GM03348 (cell line): ENCODE measurements around the gene EHHADH.

Source experiments
- DNase-seq: peaks from one replicate; pipeline ENCODE4 v3.0.0; 2012; ENCODE audit warnings: low spot score

The EHHADH gene

DNA sequence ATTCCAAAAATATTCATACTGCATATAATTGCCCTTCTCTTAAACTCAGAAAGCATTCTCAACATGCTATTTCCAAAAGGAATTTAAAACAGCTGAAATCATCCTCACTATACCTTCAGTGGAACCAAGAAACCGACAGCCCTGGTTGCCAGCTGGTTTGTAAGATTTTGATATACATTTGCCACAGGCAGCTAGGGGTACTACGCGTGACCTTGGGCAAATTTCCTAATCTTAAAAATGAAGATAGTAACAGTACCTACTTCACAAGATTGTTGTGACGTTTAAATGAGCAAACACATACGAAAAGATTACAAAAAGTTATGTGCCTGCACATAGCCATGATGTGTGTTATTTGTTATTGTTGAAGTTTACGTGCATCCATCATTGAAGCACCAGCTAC, 108.3 kb downstream of the EHHADH start:
- no peak for DNase-seq

DNA sequence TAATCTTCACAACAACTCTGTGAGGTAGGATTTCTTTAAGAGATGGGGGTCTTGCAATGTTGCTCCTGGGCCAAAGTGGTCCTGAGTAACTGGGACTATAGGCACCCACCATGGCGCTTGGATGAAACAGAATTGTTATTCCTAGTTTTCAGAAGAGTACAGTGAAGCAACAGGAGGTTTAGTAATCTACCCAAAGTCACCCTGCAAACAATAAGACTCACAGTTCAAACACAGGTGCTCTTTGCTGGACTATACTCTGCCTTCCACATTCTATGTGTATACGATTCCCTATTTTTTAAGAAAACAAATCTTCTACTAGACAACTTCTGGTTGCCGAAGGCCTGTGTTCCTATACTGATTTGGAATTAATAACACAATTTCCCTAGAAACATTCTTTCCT, 109.1 kb downstream of the EHHADH start:
- DNase-seq = no peak
